Measurements from ENCODE around the gene RLN3.

GRCh38 chr19:13983213-13983889, 44.6 kb upstream of the RLN3 start:
- TF ChIP-seq CTCF (IDR thresholded peaks at IDR 0.05): no peak
- TF ChIP-seq POLR2AphosphoS5 (IDR thresholded peaks at IDR 0.05): no peak
- TF ChIP-seq POLR2A (IDR thresholded peaks at IDR 0.05): no peak
- TF ChIP-seq EP300 (IDR thresholded peaks at IDR 0.05): no peak
